Glutamatergic neuron (in vitro differentiated cells): ENCODE measurements around the gene IER2. TPM values are rescaled to one million over a fixed set of nuclear protein-coding genes. Genes with fewer than 3 reads are reported as not detected.
A peak's percentile ranks its signal among the peaks of the same experiment; 100 is the strongest.

Experiments
- DNase-seq: peaks from one replicate; pipeline ENCODE4 v3.0.0; 2022
- H3K27ac Mint-ChIP-seq: one replicate; pipeline ENCODE4 v1.8.0; 2020; ENCODE audit warnings: mild to moderate bottlenecking, mixed read lengths, inconsistent platforms; ENCODE audit not compliant: unreplicated experiment
- H3K27me3 Mint-ChIP-seq: one replicate; pipeline ENCODE4 v1.8.0; 2020; ENCODE audit warnings: mild to moderate bottlenecking, moderate library complexity, mixed read lengths, inconsistent platforms; ENCODE audit not compliant: unreplicated experiment
- H3K36me3 Mint-ChIP-seq: one replicate; pipeline ENCODE4 v1.8.0; 2020; ENCODE audit warnings: mild to moderate bottlenecking, mixed read lengths, inconsistent platforms; ENCODE audit not compliant: unreplicated experiment
- H3K4me1 Mint-ChIP-seq: one replicate; pipeline ENCODE4 v1.8.0; 2020; ENCODE audit warnings: mild to moderate bottlenecking, low read depth, mixed read lengths, inconsistent platforms; ENCODE audit not compliant: unreplicated experiment
- H3K4me3 Mint-ChIP-seq: one replicate; pipeline ENCODE4 v1.8.0; 2020; ENCODE audit warnings: mild to moderate bottlenecking, mixed read lengths, inconsistent platforms; ENCODE audit not compliant: unreplicated experiment
- H3K9me3 Mint-ChIP-seq: one replicate; pipeline ENCODE4 v1.8.0; 2020; ENCODE audit warnings: mild to moderate bottlenecking, moderate library complexity, mixed read lengths, inconsistent platforms; ENCODE audit not compliant: unreplicated experiment
- CTCF ChIP-seq: fragments of 200-600 bp; sonication (generic); IDR thresholded peaks from one replicate; pipeline ENCODE4 v1.5.0; 2021; ENCODE audit not compliant: partially characterized antibody, unreplicated experiment
- long read RNA-seq: library from polyadenylated mRNA; unstranded; transcript quantifications from one replicate; pipeline ENCODE4 v2.0.0, GENCODE V29; 2020; ENCODE audit not compliant: unreplicated experiment
- total RNA-seq: library from RNA; stranded (reverse); fragmentation: NEBNext Ultra II Directional; extraction: Animal tissue kit (Norgen Biotek cat#: 25700); gene quantifications from one replicate; pipeline ENCODE4 v1.2.1, GENCODE V29; 2021; ENCODE audit not compliant: unreplicated experiment

The IER2 gene
- total RNA-seq = 109 TPM
- long read RNA-seq, transcript IER2-203 (1 exons, 2,934 nt) = major isoform, 253 of 253 reads
- long read RNA-seq, partial matches to known transcripts = 0 of 253 reads
- long read RNA-seq, other reads (novel, unspliced or antisense) = 0 of 253 reads

DNA sequence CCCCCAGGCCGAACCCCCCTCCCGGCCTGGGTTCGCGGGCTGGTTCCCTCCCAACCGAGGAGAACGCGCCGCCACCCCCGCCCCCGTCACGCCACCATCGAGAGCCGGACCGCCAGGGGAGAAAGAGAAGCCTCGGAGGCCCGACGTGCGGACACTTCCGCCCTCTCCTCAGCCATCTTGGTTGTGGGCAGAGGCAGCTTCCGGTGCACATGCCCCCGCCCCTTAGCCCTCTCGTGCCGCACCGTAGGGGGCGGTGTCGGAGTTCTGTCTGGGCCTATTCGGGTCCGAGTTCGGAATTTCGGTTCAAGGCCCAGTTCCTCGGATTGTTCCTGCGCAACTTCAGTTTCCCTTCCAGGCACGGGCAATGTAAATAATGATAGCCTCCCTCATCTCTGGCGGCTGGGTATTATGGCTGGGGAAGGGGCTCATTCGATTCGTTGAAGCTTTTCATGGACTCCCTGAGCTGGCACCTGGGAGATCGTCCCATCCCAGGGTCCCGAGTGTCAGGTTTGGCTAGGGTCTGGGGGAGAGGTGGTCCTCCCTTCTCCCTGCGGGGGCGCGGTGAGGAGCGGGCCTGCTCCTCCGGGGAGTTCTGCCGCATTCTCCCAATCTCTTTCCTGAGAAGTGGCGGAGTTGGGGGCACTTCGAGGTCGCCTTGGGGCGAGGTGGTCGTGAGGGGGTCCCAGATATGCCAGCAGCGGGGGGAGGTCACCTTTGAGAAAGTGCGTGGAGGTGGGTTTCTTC is at the start of gene IER2, which contains the start of gene STX10:
TSS of gene IER2 (plus strand) at position 225 of the 744 bp plus-strand sequence. CDS start 2,776 bp downstream, outside the sequence.
TSS of gene STX10 (minus strand) at position 189 of the 744 bp plus-strand sequence. CDS start 202 bp downstream, outside the sequence.
- peak; percentile 89 for DNase-seq
- Mint-ChIP-seq H3K27ac (peak within 1 kb of the TSS; percentile 92), H3K36me3 (no peaks in the 10 kb centered on the region), H3K4me3 (peak within 1 kb of the TSS; percentile 97), H3K9me3 (peaks cover 31% of the 10 kb centered on the region), H3K27me3 (peaks cover 30% of the 10 kb centered on the region), H3K4me1 (peaks cover 4% of the 10 kb centered on the region)
- TF ChIP-seq CTCF = peak; percentile 52

- peaks cover 13% of the 10 kb centered on the region for H3K27me3 Mint-ChIP-seq
- peaks cover 7% of the 10 kb centered on the region for H3K4me1 Mint-ChIP-seq
- TF ChIP-seq CTCF = no peak
- no peak for DNase-seq
- H3K9me3 Mint-ChIP-seq = peaks cover 3% of the 10 kb centered on the region
- H3K36me3 Mint-ChIP-seq = no peaks in the 10 kb centered on the region
- H3K4me3 Mint-ChIP-seq = no peak overlapping the region
- H3K27ac Mint-ChIP-seq = no peak overlapping the region
Measured at GRCh38 chr19:13100841-13101589, 49.2 kb upstream of the IER2 start.

- no peaks in the 10 kb centered on the region for H3K36me3 Mint-ChIP-seq
- H3K4me1 Mint-ChIP-seq = peaks cover 3% of the 10 kb centered on the region
- H3K27me3 Mint-ChIP-seq = peaks cover 13% of the 10 kb centered on the region
- DNase-seq = no peak
- peak overlapping the region; percentile 59 for H3K4me3 Mint-ChIP-seq
- TF ChIP-seq CTCF = no peak
- no peak overlapping the region for H3K27ac Mint-ChIP-seq
- peaks cover 3% of the 10 kb centered on the region for H3K9me3 Mint-ChIP-seq
Measured at GRCh38 chr19:13101590-13102415, 48.4 kb upstream of the IER2 start.

GRCh38 chr19:13102416-13102665 is 47.9 kb upstream of the IER2 start:
- no peaks in the 10 kb centered on the region for H3K4me1 Mint-ChIP-seq
- H3K4me3 Mint-ChIP-seq = no peak overlapping the region
- H3K27ac Mint-ChIP-seq = no peak overlapping the region
- DNase-seq = no peak
- peaks cover 13% of the 10 kb centered on the region for H3K27me3 Mint-ChIP-seq
- peaks cover 3% of the 10 kb centered on the region for H3K9me3 Mint-ChIP-seq
- no peaks in the 10 kb centered on the region for H3K36me3 Mint-ChIP-seq
- TF ChIP-seq CTCF = no peak
